Measurements from ENCODE around the gene NRDE2. TPM values are rescaled to one million over a fixed set of nuclear protein-coding genes. Genes with fewer than 3 reads are reported as not detected.

Gene NRDE2
- total RNA-seq, 4 donors from 2014 or later = 8.0 to 14.1 (median 12.2) TPM

GRCh38 chr14:90378249-90378648, 46.5 kb upstream of the NRDE2 start:
- no peaks in the 10 kb centered on the region for H3K36me3 ChIP-seq
- TF ChIP-seq EP300 (IDR thresholded peaks at IDR 0.05) (no peak), POLR2A (IDR thresholded peaks at IDR 0.05; ENCODE audit: low read depth) (no peak), CTCF (IDR thresholded peaks at IDR 0.05) (no peak), POLR2AphosphoS5 (IDR thresholded peaks at IDR 0.05) (no peak)
- WGBS = 93% methylated on average over 6 of the region's 6 CpGs
- H3K27me3 ChIP-seq = no peaks in the 10 kb centered on the region
- intact Hi-C loops (cut with DNase I) = no loop called here
- peaks cover 12 to 15% (median 15%) of the 10 kb centered on the region in 4 donors for H3K4me1 ChIP-seq
- no peak for DNase-seq (ENCODE audit: extremely low spot score)
- no peak overlapping the region for H3K27ac ChIP-seq (replicated peaks in 1 of 4)
- H3K4me3 ChIP-seq = no peak overlapping the region
- H3K9me3 ChIP-seq = no peaks in the 10 kb centered on the region

- H3K27me3 ChIP-seq = no peaks in the 10 kb centered on the region
- peaks cover 0 to 1% (median 1%) of the 10 kb centered on the region in 4 donors for H3K4me1 ChIP-seq
- no peaks in the 10 kb centered on the region for H3K9me3 ChIP-seq
- no peak overlapping the region for H3K4me3 ChIP-seq
- 82% methylated on average over 4 of the region's 4 CpGs for WGBS
- DNase-seq (ENCODE audit: extremely low spot score) = no peak
- TF ChIP-seq POLR2AphosphoS5 (IDR thresholded peaks at IDR 0.05) = no peak
- TF ChIP-seq CTCF (IDR thresholded peaks at IDR 0.05) = no peak
- TF ChIP-seq EP300 (IDR thresholded peaks at IDR 0.05) = no peak
- no peak for TF ChIP-seq POLR2A (IDR thresholded peaks at IDR 0.05; ENCODE audit: low read depth)
- H3K27ac ChIP-seq (replicated peaks in 1 of 4) = no peak overlapping the region
- intact Hi-C loops (cut with DNase I) = no loop called here
- no peaks in the 10 kb centered on the region for H3K36me3 ChIP-seq
Observed at GRCh38 chr14:90375934-90376333, 44.2 kb upstream of the NRDE2 start.

DNA sequence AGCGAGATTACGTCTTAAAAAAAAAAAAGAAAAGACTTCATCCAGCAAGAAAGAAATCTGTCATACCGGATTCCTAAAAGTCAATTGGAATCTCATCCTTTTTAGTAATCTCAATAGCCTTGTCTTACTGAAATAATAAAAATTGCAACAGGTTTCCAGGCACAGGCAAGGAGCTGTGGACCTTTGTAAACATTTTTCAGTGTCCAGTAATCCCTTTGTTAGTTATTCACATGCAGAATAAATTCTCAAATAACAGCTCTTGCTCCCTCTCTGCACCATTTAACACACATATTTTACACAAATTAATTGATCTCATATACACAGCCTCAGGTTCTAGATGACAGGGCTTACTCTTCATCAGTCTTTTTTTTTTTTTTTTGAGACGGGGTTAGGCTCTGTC, 43.1 kb upstream of the NRDE2 start:
- DNase-seq (ENCODE audit: extremely low spot score) = no peak
- Histone ChIP-seq H3K4me3 (no peak overlapping the region), H3K9me3 (no peaks in the 10 kb centered on the region), H3K4me1 (no peaks in the 10 kb centered on the region), H3K27me3 (no peaks in the 10 kb centered on the region), H3K36me3 (no peaks in the 10 kb centered on the region), H3K27ac (replicated peaks in 1 of 4) (no peak overlapping the region)
- TF ChIP-seq POLR2AphosphoS5 (IDR thresholded peaks at IDR 0.05) (no peak), CTCF (IDR thresholded peaks at IDR 0.05) (no peak), POLR2A (IDR thresholded peaks at IDR 0.05; ENCODE audit: low read depth) (no peak), EP300 (IDR thresholded peaks at IDR 0.05) (no peak)
- 80% methylated on average over 4 of the region's 4 CpGs for WGBS
- intact Hi-C loops (cut with DNase I) = no loop called here

- intact Hi-C loops (cut with DNase I) = no loop called here
- Histone ChIP-seq H3K27me3 (no peaks in the 10 kb centered on the region), H3K4me1 (no peaks in the 10 kb centered on the region), H3K4me3 (no peak overlapping the region), H3K9me3 (no peaks in the 10 kb centered on the region), H3K36me3 (no peaks in the 10 kb centered on the region), H3K27ac (replicated peaks in 1 of 4) (no peak overlapping the region)
- WGBS = 95% methylated on average over 6 of the region's 6 CpGs
- DNase-seq (ENCODE audit: extremely low spot score) = no peak
- TF ChIP-seq POLR2A (IDR thresholded peaks at IDR 0.05; ENCODE audit: low read depth) = no peak
- no peak for TF ChIP-seq POLR2AphosphoS5 (IDR thresholded peaks at IDR 0.05)
- TF ChIP-seq EP300 (IDR thresholded peaks at IDR 0.05) = no peak
- TF ChIP-seq CTCF (IDR thresholded peaks at IDR 0.05) = no peak
Observed at GRCh38 chr14:90373887-90374286, 42.1 kb upstream of the NRDE2 start.
